Activated T-helper 2 cell treated with anti-CD3 and anti-CD28 coated beads, Interferon-gamma antibody, Interleukin-2, Interleukin-4, amounts not matched to agents 10 μg/mL and 5 μg/mL and 100 μg/mL, durations not matched to agents 14 hours and 24 hours and 36 hours (primary cell): Measurements from ENCODE around the gene CCDC146. TPM values are rescaled to one million over a fixed set of nuclear protein-coding genes. Genes with fewer than 3 reads are reported as not detected.

ENCODE experiments used
- DNase-seq: peaks from one replicate; pipeline ENCODE4 v3.0.0; 2021; ENCODE audit warnings: low spot score
- H3K27ac Mint-ChIP-seq: one replicate; pipeline ENCODE4 v1.8.0; 2021; ENCODE audit warnings: mixed read lengths
- H3K27me3 Mint-ChIP-seq: one replicate; pipeline ENCODE4 v1.8.0; 2021; ENCODE audit warnings: low read depth, mixed read lengths
- H3K36me3 Mint-ChIP-seq: one replicate; pipeline ENCODE4 v1.8.0; 2021; ENCODE audit warnings: low read depth, mixed read lengths
- H3K4me1 Mint-ChIP-seq: one replicate; pipeline ENCODE4 v1.8.0; 2021; ENCODE audit warnings: low read depth, mixed read lengths
- H3K4me3 Mint-ChIP-seq: one replicate; pipeline ENCODE4 v1.8.0; 2021; ENCODE audit warnings: low read depth, mild to moderate bottlenecking, moderate library complexity, mixed read lengths
- H3K9me3 Mint-ChIP-seq: one replicate; pipeline ENCODE4 v1.8.0; 2021; ENCODE audit warnings: mixed read lengths
- intact Hi-C: fragments of 100-400 bp; cut with micrococcal nuclease; formaldehyde crosslinking; loops from one replicate; pipeline ENCODE4 v1.15.1; 2023
- total RNA-seq: library from RNA; stranded (reverse); gene quantifications from 2 replicates; pipeline ENCODE4 v1.2.3, GENCODE V29; 2022

Gene CCDC146
- total RNA-seq, 1 donor from 2014 or later: 2.9 TPM

- no peak for DNase-seq
- intact Hi-C loops: no loop called here
- H3K27me3 Mint-ChIP-seq: no peaks in the 10 kb centered on the region
- H3K4me1 Mint-ChIP-seq: no peaks in the 10 kb centered on the region
- H3K27ac Mint-ChIP-seq: no peak overlapping the region
- peaks cover 4% of the 10 kb centered on the region for H3K9me3 Mint-ChIP-seq
- no peaks in the 10 kb centered on the region for H3K36me3 Mint-ChIP-seq
- H3K4me3 Mint-ChIP-seq: no peak overlapping the region
These were observed 168.0 kb downstream of the CCDC146 start for GRCh38 chr7:77290425-77290824.

GRCh38 chr7:77293046-77293445, 170.6 kb downstream of the CCDC146 start:
- DNase-seq: no peak
- Mint-ChIP-seq H3K27me3 (no peaks in the 10 kb centered on the region), H3K4me3 (no peak overlapping the region), H3K4me1 (no peaks in the 10 kb centered on the region), H3K27ac (no peak overlapping the region), H3K9me3 (peaks cover 7% of the 10 kb centered on the region), H3K36me3 (no peaks in the 10 kb centered on the region)
- intact Hi-C loops: no loop called here

- Mint-ChIP-seq H3K36me3 (peaks cover 5% of the 10 kb centered on the region), H3K4me3 (no peak overlapping the region), H3K27ac (no peak overlapping the region), H3K4me1 (no peaks in the 10 kb centered on the region), H3K27me3 (no peaks in the 10 kb centered on the region), H3K9me3 (peaks cover 7% of the 10 kb centered on the region)
- DNase-seq: no peak
- intact Hi-C loops: no loop called here
These were observed 173.1 kb downstream of the CCDC146 start for GRCh38 chr7:77295549-77295948.

- Mint-ChIP-seq H3K36me3 (no peaks in the 10 kb centered on the region), H3K27ac (no peak overlapping the region), H3K9me3 (peaks cover 9% of the 10 kb centered on the region), H3K4me3 (no peak overlapping the region), H3K4me1 (peaks cover 1% of the 10 kb centered on the region), H3K27me3 (no peaks in the 10 kb centered on the region)
- intact Hi-C loops: no loop called here
- no peak for DNase-seq
These were observed 184.0 kb downstream of the CCDC146 start for GRCh38 chr7:77306231-77307067.

GRCh38 chr7:77308792-77309191, 186.4 kb downstream of the CCDC146 start:
- H3K27me3 Mint-ChIP-seq: no peaks in the 10 kb centered on the region
- peaks cover 1% of the 10 kb centered on the region for H3K4me1 Mint-ChIP-seq
- H3K4me3 Mint-ChIP-seq: no peak overlapping the region
- peaks cover 3% of the 10 kb centered on the region for H3K9me3 Mint-ChIP-seq
- no peak for DNase-seq
- H3K36me3 Mint-ChIP-seq: no peaks in the 10 kb centered on the region
- intact Hi-C loops: no loop called here
- H3K27ac Mint-ChIP-seq: no peak overlapping the region

- no peak for DNase-seq
- Mint-ChIP-seq H3K4me3 (no peak overlapping the region), H3K4me1 (peaks cover 1% of the 10 kb centered on the region), H3K27ac (no peak overlapping the region), H3K36me3 (no peaks in the 10 kb centered on the region), H3K9me3 (peaks cover 3% of the 10 kb centered on the region), H3K27me3 (no peaks in the 10 kb centered on the region)
- intact Hi-C loops: no loop called here
These were observed 187.4 kb downstream of the CCDC146 start for GRCh38 chr7:77309714-77310220.

GRCh38 chr7:77310982-77311381, 188.6 kb downstream of the CCDC146 start:
- H3K27ac Mint-ChIP-seq: no peak overlapping the region
- H3K9me3 Mint-ChIP-seq: no peaks in the 10 kb centered on the region
- no peaks in the 10 kb centered on the region for H3K36me3 Mint-ChIP-seq
- no peaks in the 10 kb centered on the region for H3K27me3 Mint-ChIP-seq
- no peak for DNase-seq
- intact Hi-C loops: no loop called here
- peaks cover 1% of the 10 kb centered on the region for H3K4me1 Mint-ChIP-seq
- H3K4me3 Mint-ChIP-seq: no peak overlapping the region

- Mint-ChIP-seq H3K9me3 (no peaks in the 10 kb centered on the region), H3K36me3 (no peaks in the 10 kb centered on the region), H3K4me3 (no peak overlapping the region), H3K4me1 (peaks cover 1% of the 10 kb centered on the region), H3K27me3 (no peaks in the 10 kb centered on the region), H3K27ac (no peak overlapping the region)
- intact Hi-C loops: no loop called here
- no peak for DNase-seq
These were observed 190.7 kb downstream of the CCDC146 start for GRCh38 chr7:77313085-77313484.

- Mint-ChIP-seq H3K27ac (no peak overlapping the region), H3K4me1 (peaks cover 1% of the 10 kb centered on the region), H3K36me3 (no peaks in the 10 kb centered on the region), H3K9me3 (no peaks in the 10 kb centered on the region), H3K4me3 (no peak overlapping the region), H3K27me3 (no peaks in the 10 kb centered on the region)
- intact Hi-C loops: no loop called here
- no peak for DNase-seq
These were observed 191.6 kb downstream of the CCDC146 start for GRCh38 chr7:77313876-77314480.

- H3K36me3 Mint-ChIP-seq: no peaks in the 10 kb centered on the region
- no peaks in the 10 kb centered on the region for H3K4me1 Mint-ChIP-seq
- no peaks in the 10 kb centered on the region for H3K27me3 Mint-ChIP-seq
- intact Hi-C loops: no loop called here
- no peak overlapping the region for H3K4me3 Mint-ChIP-seq
- no peaks in the 10 kb centered on the region for H3K9me3 Mint-ChIP-seq
- H3K27ac Mint-ChIP-seq: no peak overlapping the region
- DNase-seq: no peak
These were observed 192.8 kb downstream of the CCDC146 start for GRCh38 chr7:77315182-77315591.

GRCh38 chr7:77316219-77316978, 194.0 kb downstream of the CCDC146 start:
- DNase-seq: no peak
- no peak overlapping the region for H3K27ac Mint-ChIP-seq
- no peaks in the 10 kb centered on the region for H3K4me1 Mint-ChIP-seq
- H3K4me3 Mint-ChIP-seq: no peak overlapping the region
- H3K9me3 Mint-ChIP-seq: no peaks in the 10 kb centered on the region
- no peaks in the 10 kb centered on the region for H3K36me3 Mint-ChIP-seq
- no peaks in the 10 kb centered on the region for H3K27me3 Mint-ChIP-seq
- intact Hi-C loops: no loop called here

GRCh38 chr7:77318019-77318418, 195.6 kb downstream of the CCDC146 start:
- H3K4me1 Mint-ChIP-seq: no peaks in the 10 kb centered on the region
- no peaks in the 10 kb centered on the region for H3K9me3 Mint-ChIP-seq
- H3K4me3 Mint-ChIP-seq: no peak overlapping the region
- intact Hi-C loops: no loop called here
- no peak overlapping the region for H3K27ac Mint-ChIP-seq
- no peak for DNase-seq
- H3K36me3 Mint-ChIP-seq: no peaks in the 10 kb centered on the region
- no peaks in the 10 kb centered on the region for H3K27me3 Mint-ChIP-seq

- no peak overlapping the region for H3K27ac Mint-ChIP-seq
- H3K36me3 Mint-ChIP-seq: no peaks in the 10 kb centered on the region
- H3K4me1 Mint-ChIP-seq: no peaks in the 10 kb centered on the region
- intact Hi-C loops: no loop called here
- H3K4me3 Mint-ChIP-seq: no peak overlapping the region
- DNase-seq: no peak
- H3K9me3 Mint-ChIP-seq: no peaks in the 10 kb centered on the region
- H3K27me3 Mint-ChIP-seq: no peaks in the 10 kb centered on the region
These were observed 197.7 kb downstream of the CCDC146 start for GRCh38 chr7:77320137-77320536.
